ENCODE results near the gene ADD3. TPM values are rescaled to one million over a fixed set of nuclear protein-coding genes. Genes with fewer than 3 reads are reported as not detected.

Gene ADD3
- total RNA-seq, 4 donors from 2014 or later, result 91.9 to 185 (median 155) TPM

DNA sequence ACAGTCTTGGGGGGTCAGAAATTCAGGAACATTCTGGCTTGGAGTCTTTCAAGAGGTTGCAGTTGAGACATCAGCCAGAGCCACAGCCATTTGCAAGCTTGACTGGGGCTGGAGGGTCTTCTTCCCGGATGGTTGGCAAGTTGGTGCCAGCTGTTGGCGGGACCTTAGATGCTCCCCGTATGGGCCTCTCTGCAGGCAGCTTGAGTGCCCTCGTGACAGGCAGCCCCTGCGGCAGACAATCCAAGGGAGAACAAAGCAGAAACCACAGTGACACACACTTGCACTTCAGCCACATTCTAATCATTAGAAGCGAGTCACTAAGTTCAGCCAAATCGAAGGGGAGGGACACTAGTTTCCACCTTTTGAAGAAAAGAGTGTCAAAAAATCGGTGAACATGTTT is 140.2 kb downstream of the ADD3 start:
- WGBS, 2 donors, result 55 to 64% methylated on average over 8 of the region's 8 CpGs
- TF ChIP-seq, protein P1, sequence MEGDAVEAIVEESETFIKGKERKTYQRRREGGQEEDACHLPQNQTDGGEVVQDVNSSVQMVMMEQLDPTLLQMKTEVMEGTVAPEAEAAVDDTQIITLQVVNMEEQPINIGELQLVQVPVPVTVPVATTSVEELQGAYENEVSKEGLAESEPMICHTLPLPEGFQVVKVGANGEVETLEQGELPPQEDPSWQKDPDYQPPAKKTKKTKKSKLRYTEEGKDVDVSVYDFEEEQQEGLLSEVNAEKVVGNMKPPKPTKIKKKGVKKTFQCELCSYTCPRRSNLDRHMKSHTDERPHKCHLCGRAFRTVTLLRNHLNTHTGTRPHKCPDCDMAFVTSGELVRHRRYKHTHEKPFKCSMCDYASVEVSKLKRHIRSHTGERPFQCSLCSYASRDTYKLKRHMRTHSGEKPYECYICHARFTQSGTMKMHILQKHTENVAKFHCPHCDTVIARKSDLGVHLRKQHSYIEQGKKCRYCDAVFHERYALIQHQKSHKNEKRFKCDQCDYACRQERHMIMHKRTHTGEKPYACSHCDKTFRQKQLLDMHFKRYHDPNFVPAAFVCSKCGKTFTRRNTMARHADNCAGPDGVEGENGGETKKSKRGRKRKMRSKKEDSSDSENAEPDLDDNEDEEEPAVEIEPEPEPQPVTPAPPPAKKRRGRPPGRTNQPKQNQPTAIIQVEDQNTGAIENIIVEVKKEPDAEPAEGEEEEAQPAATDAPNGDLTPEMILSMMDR (IDR thresholded peaks at IDR 0.05), result no peak
- no peak for TF ChIP-seq POLR2A (IDR thresholded peaks at IDR 0.05)
- no peak overlapping the region for H3K4me3 ChIP-seq (ENCODE audit: low read depth, poor library complexity, severe bottlenecking)
- intact Hi-C loops (cut with DNase I; ENCODE audit: low total_unique reads), result no loop called here
- DNase-seq (ENCODE audit: low spot score in 2 of 2), result no peak

DNA sequence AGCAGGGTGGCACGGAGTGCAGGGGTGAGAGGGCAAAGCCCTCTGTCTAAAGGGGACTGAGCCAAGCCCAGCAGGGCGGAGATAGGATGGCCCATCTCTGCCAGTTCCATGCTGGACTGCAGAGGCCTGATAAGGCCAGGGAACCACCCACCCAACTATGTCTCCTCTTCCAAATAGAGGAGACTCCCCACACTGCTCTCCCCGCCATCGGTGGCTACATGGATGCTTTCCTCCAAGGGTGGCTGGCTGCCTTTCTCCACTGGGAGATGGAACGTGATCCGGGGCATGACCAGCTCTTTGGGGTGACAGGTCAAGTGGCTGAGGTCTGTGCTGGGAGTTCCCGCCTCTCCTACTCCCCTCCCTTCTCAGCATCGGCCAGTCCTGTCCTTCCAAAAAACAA is 141.5 kb downstream of the ADD3 start:
- no peak overlapping the region for H3K4me3 ChIP-seq (ENCODE audit: low read depth, poor library complexity, severe bottlenecking)
- TF ChIP-seq POLR2A (IDR thresholded peaks at IDR 0.05), result no peak
- TF ChIP-seq, protein P1 (IDR thresholded peaks at IDR 0.05), result no peak
- WGBS, 2 donors, result 86 to 90% methylated on average over 8 of the region's 8 CpGs
- intact Hi-C loops (cut with DNase I; ENCODE audit: low total_unique reads), result no loop called here
- no peak for DNase-seq (ENCODE audit: low spot score in 2 of 2)

DNA sequence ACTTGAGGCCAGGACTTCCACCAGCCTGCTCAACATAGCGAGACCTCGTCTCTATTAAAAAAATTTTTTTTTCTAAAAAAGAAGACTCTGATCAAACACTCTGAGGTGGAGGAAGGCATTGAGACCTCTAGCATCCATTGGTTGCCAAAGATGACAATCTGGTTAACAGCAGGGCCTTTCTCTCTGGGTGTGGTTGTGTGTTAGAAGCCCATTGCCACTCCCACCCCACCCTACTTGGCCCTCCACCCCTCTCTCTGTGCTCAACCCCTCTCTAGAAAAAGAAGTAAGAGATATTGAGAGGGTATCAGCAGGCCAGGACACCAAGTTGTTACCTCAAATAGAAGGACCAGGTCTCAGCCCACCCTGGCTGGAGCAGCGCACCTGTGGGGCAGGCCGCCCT is 142.3 kb downstream of the ADD3 start:
- no peak for DNase-seq (ENCODE audit: low spot score in 2 of 2)
- no peak overlapping the region for H3K4me3 ChIP-seq (ENCODE audit: low read depth, poor library complexity, severe bottlenecking)
- intact Hi-C loops (cut with DNase I; ENCODE audit: low total_unique reads), result no loop called here
- whole genome bisulfite sequencing, 2 donors, result 97% methylated on average over 4 of the region's 4 CpGs
- TF ChIP-seq, protein P1 (IDR thresholded peaks at IDR 0.05), result no peak
- no peak for TF ChIP-seq POLR2A (IDR thresholded peaks at IDR 0.05)

DNA sequence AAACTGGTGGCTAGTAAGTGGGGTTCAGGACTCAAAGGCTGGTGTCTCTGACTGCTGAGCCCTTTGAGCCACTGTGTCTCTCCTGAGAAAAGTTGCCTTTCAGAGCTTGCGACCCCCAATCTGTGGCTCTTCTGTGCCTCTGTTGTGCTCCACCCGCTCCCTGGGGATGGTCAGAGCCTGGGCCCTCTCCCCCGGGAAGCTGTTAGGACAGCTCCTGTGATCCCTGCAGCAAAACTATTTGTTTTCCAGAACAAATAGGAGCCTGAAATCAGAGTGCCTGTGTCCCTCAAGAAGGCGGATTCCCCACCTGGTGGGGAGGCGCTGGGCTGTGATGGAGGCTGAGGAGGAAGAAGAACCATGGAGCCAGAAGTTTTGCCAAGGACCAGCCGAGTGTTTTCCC is 143.2 kb downstream of the ADD3 start:
- TF ChIP-seq POLR2A (IDR thresholded peaks at IDR 0.05), result no peak
- TF ChIP-seq, protein P1 (IDR thresholded peaks at IDR 0.05), result no peak
- intact Hi-C loops (cut with DNase I; ENCODE audit: low total_unique reads), result no loop called here
- no peak overlapping the region for H3K4me3 ChIP-seq (ENCODE audit: low read depth, poor library complexity, severe bottlenecking)
- 71 to 76% methylated on average over 6 of the region's 6 CpGs for WGBS, 2 donors
- no peak for DNase-seq (ENCODE audit: low spot score in 2 of 2)

DNA sequence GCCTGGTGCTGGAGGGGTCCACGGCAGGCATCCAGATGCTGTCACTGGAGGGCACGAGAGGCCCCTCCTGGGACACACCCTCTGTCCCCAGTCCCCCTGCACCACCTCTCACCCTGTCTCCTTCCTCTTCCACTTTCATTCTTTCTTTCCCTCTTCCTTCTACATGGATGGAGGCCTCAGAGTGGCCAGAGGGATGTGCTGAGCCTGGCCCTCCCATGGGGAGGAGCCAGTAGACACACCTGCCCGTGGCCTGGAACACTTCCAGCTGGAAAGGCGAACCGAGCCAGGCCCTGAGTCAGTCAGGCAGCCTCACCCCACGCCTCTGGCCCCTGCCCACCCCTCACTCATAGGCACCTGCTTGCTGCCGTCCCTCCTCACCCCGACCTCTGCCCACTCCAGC is 143.7 kb downstream of the ADD3 start:
- TF ChIP-seq, protein P1 (IDR thresholded peaks at IDR 0.05), result no peak
- 32 to 48% methylated on average over 8 of the region's 8 CpGs for WGBS, 2 donors
- DNase-seq (ENCODE audit: low spot score in 2 of 2), result no peak
- no peak overlapping the region for H3K4me3 ChIP-seq (ENCODE audit: low read depth, poor library complexity, severe bottlenecking)
- intact Hi-C loops (cut with DNase I; ENCODE audit: low total_unique reads), result no loop called here

DNA sequence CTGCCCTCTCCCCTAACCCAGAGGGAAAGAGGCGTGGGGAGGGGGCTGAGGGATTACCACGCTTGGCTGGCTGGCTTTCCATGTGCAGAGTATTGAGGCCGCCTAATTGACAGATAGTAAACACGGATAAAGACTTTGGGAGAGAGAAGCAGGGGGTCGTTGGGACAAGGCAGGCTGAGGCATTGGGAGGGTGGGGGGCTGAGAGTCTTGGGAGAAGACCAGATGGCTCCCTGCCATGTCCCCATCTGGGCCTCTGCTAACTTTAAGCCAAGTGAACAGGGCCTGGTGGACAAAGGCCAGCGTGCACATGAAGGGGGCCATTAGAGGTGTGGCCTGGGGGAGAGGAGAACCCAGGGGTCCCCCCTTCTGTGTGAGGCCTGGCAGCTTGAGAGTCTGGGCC is 144.2 kb downstream of the ADD3 start:
- no peak overlapping the region for H3K4me3 ChIP-seq (ENCODE audit: low read depth, poor library complexity, severe bottlenecking)
- TF ChIP-seq POLR2A (IDR thresholded peaks at IDR 0.05), result no peak
- TF ChIP-seq, protein P1 (IDR thresholded peaks at IDR 0.05), result no peak
- no peak for DNase-seq (ENCODE audit: low spot score in 2 of 2)
- 41 to 52% methylated on average over 6 of the region's 6 CpGs for WGBS, 2 donors
- intact Hi-C loops (cut with DNase I; ENCODE audit: low total_unique reads), result no loop called here
